H1 (cell line): Measurements from ENCODE around the gene PRPF40B. TPM values are rescaled to one million over a fixed set of nuclear protein-coding genes. Genes with fewer than 3 reads are reported as not detected.

Experiments used
- CTCF ChIA-PET: fragments of 300-600 bp; sonication (Branson Sonifier 250); formaldehyde crosslinking; loops from one replicate; lab custom pipeline; 2021; ENCODE audit not compliant: partially characterized antibody; lab: Charles Lee
- POLR2A ChIA-PET: fragments of 300-600 bp; sonication (Branson Sonifier 250); formaldehyde crosslinking; loops from one replicate; lab custom pipeline; 2021; ENCODE audit warnings: inconsistent platforms; ENCODE audit not compliant: partially characterized antibody; lab: Charles Lee
- DNase-seq, 2 experiments: peaks; one replicate each; pipeline versions ENCODE4 v3.0.0 to v3.0.0-alpha.2; 2010 to 2022; ENCODE audit warnings: low spot score in 2 of 2, low read depth in 1 of 2, mixed read lengths in 1 of 2
- FAIRE-seq: peaks from 2 replicates; lab custom pipeline; 2011; peaks lifted over from hg19 to GRCh38; lab: Jason Lieb, UNC
- H2AFZ ChIP-seq: 2 replicates; pipeline ENCODE4 v1.8.1; 2012; ENCODE audit warnings: low read length, inconsistent platforms
- H2AK5ac ChIP-seq: 2 replicates; pipeline ENCODE4 v1.6.1; 2013; ENCODE audit warnings: low read depth, low read length
- H2BK120ac ChIP-seq: replicated peaks from 2 replicates; pipeline ENCODE3; 2013; ENCODE audit warnings: low read depth, low read length, inconsistent platforms
- H2BK12ac ChIP-seq: 2 replicates; pipeline ENCODE4 v1.6.1; 2013; ENCODE audit warnings: low read depth, low read length
- H2BK15ac ChIP-seq: 2 replicates; pipeline ENCODE4 v1.6.1; 2013; ENCODE audit warnings: low read length
- H2BK20ac ChIP-seq: 2 replicates; pipeline ENCODE4 v1.6.1; 2013; ENCODE audit warnings: low read length
- H2BK5ac ChIP-seq: 2 replicates; pipeline ENCODE4 v1.6.1; 2013; ENCODE audit warnings: low read depth, low read length
- H3K14ac ChIP-seq: 2 replicates; pipeline ENCODE4 v1.6.1; 2013; ENCODE audit warnings: inconsistent platforms; ENCODE audit not compliant: insufficient read length
- H3K18ac ChIP-seq: 2 replicates; pipeline ENCODE4 v1.6.1; 2013; ENCODE audit warnings: low read length; ENCODE audit errors: extremely low read depth
- H3K23ac ChIP-seq: 2 replicates; pipeline ENCODE4 v1.6.1; 2013; ENCODE audit warnings: inconsistent platforms; ENCODE audit not compliant: insufficient read length
- H3K23me2 ChIP-seq: 2 replicates; pipeline ENCODE4 v1.6.1; 2013; ENCODE audit warnings: low read depth, low read length
- H3K27ac ChIP-seq: 2 replicates; pipeline ENCODE4 v1.6.1; 2011; ENCODE audit warnings: low read depth, low read length, inconsistent platforms
- H3K27me3 ChIP-seq, 4 experiments: replicated peaks in 1 of 4; 1 replicate in 1 of 4; 2 replicates in 3 of 4; pipeline versions ENCODE4 v1.6.1 to v1.8.1; 2011 to 2013; ENCODE audit warnings: low read length in 3 of 4, mild to moderate bottlenecking in 3 of 4, inconsistent platforms in 2 of 4, mixed read lengths in 2 of 4, moderate library complexity in 1 of 4; ENCODE audit not compliant: control insufficient read depth in 3 of 4, insufficient read depth in 3 of 4; ENCODE audit errors: extremely low read depth in 1 of 4
- H3K36me3 ChIP-seq, 4 experiments: 2 replicates each; pipeline versions ENCODE4 v1.6.1 to v1.8.1; 2011 to 2013; ENCODE audit warnings: mild to moderate bottlenecking in 4 of 4, low read length in 3 of 4, moderate library complexity in 2 of 4, control low read depth in 1 of 4, inconsistent platforms in 1 of 4; ENCODE audit not compliant: insufficient read depth in 4 of 4, control insufficient read depth in 2 of 4
- H3K4ac ChIP-seq: replicated peaks from 2 replicates; pipeline ENCODE3; 2013; ENCODE audit warnings: low read length, low read depth, mixed read lengths, inconsistent platforms; ENCODE audit not compliant: insufficient read length
- H3K4me1 ChIP-seq, 4 experiments: replicated peaks in 1 of 4; 1 replicate in 1 of 4; 2 replicates in 3 of 4; pipeline versions ENCODE4 v1.6.1 to v1.8.1; 2011 to 2013; ENCODE audit warnings: low read length in 3 of 4, inconsistent platforms in 2 of 4, mixed read lengths in 1 of 4; ENCODE audit not compliant: insufficient read depth in 4 of 4, control insufficient read depth in 3 of 4
- H3K4me2 ChIP-seq, 2 experiments: 2 replicates each; pipeline versions ENCODE4 v1.6.1 to v1.8.1; 2011 to 2013; ENCODE audit warnings: low read depth in 2 of 2, low read length in 2 of 2, control low read depth in 1 of 2, inconsistent platforms in 1 of 2, mild to moderate bottlenecking in 1 of 2; ENCODE audit not compliant: insufficient read depth in 1 of 2
- H3K4me3 ChIP-seq, 4 experiments: fragments of 200-600, 300-600 bp in 1 of 4; sonication (generic), shearing (Covaris generic), sonication (Bioruptor Twin) in 1 of 4; 2 replicates each; pipeline versions ENCODE4 v1.5.1 to v1.8.1; 2011 to 2016; ENCODE audit warnings: low read length in 4 of 4, low read depth in 3 of 4, control low read depth in 2 of 4, inconsistent platforms in 2 of 4, mild to moderate bottlenecking in 2 of 4, mixed read lengths in 1 of 4, moderate library complexity in 1 of 4; ENCODE audit not compliant: insufficient read depth in 2 of 4; ENCODE audit errors: extremely low read depth in 1 of 4
- H3K56ac ChIP-seq: replicated peaks from 2 replicates; pipeline ENCODE3; 2013; ENCODE audit warnings: low read depth, mild to moderate bottlenecking, mixed read lengths, low read length, inconsistent platforms; ENCODE audit not compliant: insufficient read length
- H3K79me1 ChIP-seq: 2 replicates; pipeline ENCODE4 v1.6.1; 2013; ENCODE audit warnings: low read depth, low read length, control low read depth
- H3K79me2 ChIP-seq, 2 experiments: 2 replicates each; pipeline versions ENCODE4 v1.6.1 to v1.8.1; 2012 to 2013; ENCODE audit warnings: low read length in 2 of 2, mild to moderate bottlenecking in 2 of 2, inconsistent platforms in 1 of 2; ENCODE audit not compliant: insufficient read depth in 2 of 2, control insufficient read depth in 1 of 2
- H3K9ac ChIP-seq, 4 experiments: replicated peaks in 1 of 4; 1 replicate in 1 of 4; 2 replicates in 3 of 4; pipeline versions ENCODE4 v1.6.1 to v1.8.1; 2011 to 2013; ENCODE audit warnings: low read depth in 3 of 4, low read length in 3 of 4, control low read depth in 2 of 4, mild to moderate bottlenecking in 2 of 4, moderate library complexity in 2 of 4, inconsistent platforms in 1 of 4; ENCODE audit errors: extremely low read depth in 1 of 4
- H3K9me3 ChIP-seq, 2 experiments: 2 replicates each; pipeline versions ENCODE4 v1.6.1 to v1.8.1; 2012 to 2013; ENCODE audit warnings: mild to moderate bottlenecking in 2 of 2, moderate library complexity in 2 of 2, control low read depth in 1 of 2, inconsistent platforms in 1 of 2, low read depth in 1 of 2, low read length in 1 of 2, mixed read lengths in 1 of 2; ENCODE audit not compliant: insufficient read depth in 2 of 2
- H4K20me1 ChIP-seq, 2 experiments: replicated peaks in 1 of 2; 2 replicates each; pipeline versions ENCODE3 to v1.8.1; 2011 to 2013; ENCODE audit warnings: inconsistent platforms in 2 of 2, low read length in 2 of 2, mild to moderate bottlenecking in 1 of 2; ENCODE audit not compliant: insufficient read depth in 2 of 2, control insufficient read depth in 1 of 2
- H4K5ac ChIP-seq: 2 replicates; pipeline ENCODE4 v1.6.1; 2013; ENCODE audit warnings: low read length, low read depth, mixed read lengths, inconsistent platforms; ENCODE audit not compliant: insufficient read length
- H4K8ac ChIP-seq: 2 replicates; pipeline ENCODE4 v1.8.0; 2013; ENCODE audit warnings: mild to moderate bottlenecking, moderate library complexity, low read length, inconsistent platforms; ENCODE audit not compliant: insufficient read depth; ENCODE audit errors: extremely low read depth
- H4K91ac ChIP-seq: replicated peaks from 2 replicates; pipeline ENCODE3; 2013; ENCODE audit warnings: low read length, mixed read lengths, inconsistent platforms; ENCODE audit not compliant: insufficient read length
- POLR2AphosphoS5 ChIP-seq: IDR thresholded peaks from 2 replicates; pipeline ENCODE4 v1.6.1; 2011; ENCODE audit warnings: low read depth, low read length
- WGBS, 2 experiments: shearing (Covaris generic) in 1 of 2; methylation state at CpG; one replicate each; pipeline versions ENCODE4 v1.1.6 to v1.1.7; 2013 to 2015; ENCODE audit warnings: low lambda C conversion rate in 2 of 2, mixed read lengths in 2 of 2, inconsistent platforms in 1 of 2, low coverage in 1 of 2, missing lambda C conversion rate in 1 of 2; ENCODE audit not compliant: insufficient replicate concordance in 2 of 2, insufficient coverage in 1 of 2, insufficient read length in 1 of 2; ENCODE audit errors: extremely low coverage in 1 of 2, missing lambda C conversion rate in 1 of 2; 5-methylcytosine and 5-hydroxymethylcytosine counted together
- polyA plus RNA-seq, 7 experiments: library from polyadenylated mRNA; depleted of rRNA in 3 of 7; stranded (reverse) in 5 of 7; unstranded in 2 of 7; fragments of >200 nt in 5 of 7; fragments of 200-250 nt in 2 of 7; gene quantifications; 1 replicate in 5 of 7; 2 replicates in 1 of 7; 4 replicates in 1 of 7; pipeline versions ENCODE4 v1.2.1 to v1.2.3, GENCODE V29; 2011 to 2013; ENCODE audit warnings: missing spikeins in 2 of 7, mixed read lengths in 2 of 7
- total RNA-seq: library from RNA; stranded (reverse); fragmentation: NEBNext Ultra II Directional; extraction: Animal tissue kit (Norgen Biotek cat#: 25700); gene quantifications from 2 replicates; pipeline ENCODE4 v1.2.1, GENCODE V29; 2021

Gene PRPF40B
- total and polyA plus RNA-seq, 2 of the 8 experiments (the other 6 are each of a cell fraction or from before 2014, with no cell fraction given) = 14.4 to 24.4 TPM

GRCh38 chr12:49671031-49671765 is 47.8 kb downstream of the PRPF40B start:
- no peak overlapping the region for H4K91ac ChIP-seq
- H3K79me1 ChIP-seq = peaks cover 4% of the 10 kb centered on the region; the same call in 1 of the 2 replicates
- peaks cover 0 to 20% of the 10 kb centered on the region in 2 experiments; a peak in 1 of 4 replicates for H3K79me2 ChIP-seq
- DNase-seq (no peak), FAIRE-seq (no peak)
- H2BK5ac ChIP-seq = peak overlapping the region; percentile 7; the same call in 1 of the 2 replicates
- H2BK20ac ChIP-seq = no peak overlapping the region
- no peak overlapping the region for H3K18ac ChIP-seq
- 98% methylated on average over 5 of the region's 5 CpGs; no CpG with 5 or more reads in 1 of the 2 experiments for WGBS, 2 experiments
- H2BK12ac ChIP-seq = no peak overlapping the region
- no peak overlapping the region for H3K4me2 ChIP-seq
- no peak overlapping the region for H3K9ac ChIP-seq
- POLR2A ChIA-PET = interaction anchor here (1.1 to 1.5 kb wide), 2 partner anchors 18 to 23 kb away, joined by 4 read pairs; no protein-coding TSS in a partner anchor
- no peaks in the 10 kb centered on the region for H3K9me3 ChIP-seq
- no peak overlapping the region for H2BK15ac ChIP-seq
- no peak overlapping the region for H3K23ac ChIP-seq
- H2AFZ ChIP-seq = no peak overlapping the region
- H3K36me3 ChIP-seq = no peaks in the 10 kb centered on the region
- CTCF ChIA-PET = interaction anchor here (1.0 to 2.6 kb wide), 5 partner anchors 9 to 118 kb away, joined by 3 to 9 read pairs (median 4); no protein-coding TSS in a partner anchor
- no peak overlapping the region for H4K5ac ChIP-seq
- H3K14ac ChIP-seq = no peak overlapping the region
- H3K4ac ChIP-seq = no peak overlapping the region
- H2AK5ac ChIP-seq = no peak overlapping the region
- H3K27ac ChIP-seq = no peak overlapping the region
- no peaks in the 10 kb centered on the region for H3K27me3 ChIP-seq
- peaks cover 1 to 5% of the 10 kb centered on the region in 2 experiments for H4K20me1 ChIP-seq
- no peaks in the 10 kb centered on the region for H3K23me2 ChIP-seq
- no peak for TF ChIP-seq POLR2AphosphoS5
- H3K4me3 ChIP-seq = no peak overlapping the region
- no peak overlapping the region for H4K8ac ChIP-seq
- peaks cover 3 to 7% (median 6%) of the 10 kb centered on the region in 4 experiments for H3K4me1 ChIP-seq
- no peak overlapping the region for H2BK120ac ChIP-seq
- H3K56ac ChIP-seq = no peak overlapping the region
